ENCODE results near the gene CMTM8.
"Not testable (repeated sequence)": the region's sequence is repeated elsewhere in the genome, so short reads cannot be mapped to it uniquely, and the experiment has no call there.

Gene CMTM8

DNA sequence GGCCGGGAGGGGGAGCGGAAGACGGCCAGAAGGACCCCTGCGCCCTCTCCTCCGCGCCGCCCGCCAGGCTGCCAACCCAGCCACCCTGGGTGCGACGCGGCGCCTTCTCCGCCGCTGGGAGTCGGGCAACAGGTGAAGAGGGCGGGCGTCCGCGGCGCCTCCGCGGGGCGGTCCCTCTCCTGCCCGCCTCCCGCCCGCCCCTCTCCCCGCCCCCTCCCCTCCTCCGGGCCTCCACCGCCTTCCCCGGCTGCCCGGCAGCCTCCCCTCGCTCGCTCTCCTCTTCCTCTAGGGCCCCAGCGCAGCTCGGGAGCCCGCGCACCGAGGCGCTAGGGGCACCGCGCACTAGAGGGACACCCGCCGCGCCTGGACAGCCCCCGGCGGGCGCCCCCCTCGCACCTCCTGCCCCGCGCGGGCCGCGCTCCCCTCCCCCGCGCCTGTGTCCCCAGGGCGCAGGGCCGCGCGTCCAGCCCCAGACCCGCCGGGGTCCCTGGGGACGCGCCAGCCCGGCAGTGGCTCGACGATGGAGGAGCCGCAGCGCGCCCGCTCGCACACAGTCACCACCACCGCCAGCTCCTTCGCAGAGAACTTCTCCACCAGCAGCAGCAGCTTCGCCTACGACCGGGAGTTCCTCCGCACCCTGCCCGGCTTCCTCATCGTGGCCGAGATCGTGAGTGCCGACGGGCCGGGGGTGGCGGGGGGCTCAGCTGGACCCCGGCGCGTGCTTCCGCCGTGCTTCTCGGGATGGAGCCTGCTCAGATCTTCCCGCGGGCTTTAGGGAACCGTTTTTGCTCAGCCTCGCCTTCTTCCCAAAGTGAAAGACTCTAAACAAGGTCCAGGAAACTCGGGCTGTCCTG, at the start of gene CMTM8:
CMTM8 (plus strand) TSS at position 228 of the 854 bp plus-strand sequence; CDS start at position 521, 293 bp downstream.
- DNase-seq: peak in 6 of 51 donors; percentile 2 to 43 (median 7)

GRCh38 chr3:32189693-32190092, 48.8 kb upstream of the CMTM8 start:
- no peak for DNase-seq

DNA sequence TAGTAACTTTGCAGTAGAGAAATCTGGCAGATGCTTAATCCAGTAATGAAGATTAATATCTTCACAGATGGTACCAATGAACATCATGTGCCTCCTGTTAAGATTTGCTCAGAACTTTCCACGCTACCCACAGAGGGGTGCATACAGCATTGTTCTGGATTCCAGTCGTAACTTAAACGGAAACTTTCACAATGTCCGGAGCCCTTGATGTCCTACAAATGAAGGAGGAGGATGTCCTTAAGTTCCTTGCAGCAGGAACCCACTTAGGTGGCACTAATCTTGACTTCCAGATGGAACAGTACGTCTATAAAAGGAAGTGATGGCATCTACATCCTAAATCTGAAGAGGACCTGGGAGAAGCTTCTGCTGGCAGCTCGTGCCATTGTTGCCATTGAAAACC, 47.9 kb upstream of the CMTM8 start:
- not testable (repeated sequence) for DNase-seq

DNA sequence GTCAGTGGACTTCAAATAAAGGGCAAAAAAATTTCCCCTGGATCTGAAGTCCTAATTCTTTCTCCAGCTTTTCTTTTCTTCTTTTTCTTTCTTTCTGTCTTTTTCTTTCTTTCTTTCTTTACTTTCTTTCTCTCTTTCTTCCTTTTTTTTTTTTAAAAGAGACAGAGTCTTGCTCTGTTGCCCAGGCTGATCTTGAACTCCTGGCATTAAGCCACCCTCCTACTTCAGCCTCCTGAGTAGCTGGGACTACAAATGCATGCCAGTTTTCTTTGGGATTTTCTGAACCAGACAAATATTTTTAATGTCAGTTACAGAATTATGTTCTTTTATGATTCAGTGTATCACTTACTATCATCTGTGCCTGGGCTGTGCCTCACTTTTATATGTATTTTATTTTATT, 45.4 kb upstream of the CMTM8 start:
- no peak for DNase-seq

- DNase-seq: no peak
These were observed 43.8 kb upstream of the CMTM8 start for GRCh38 chr3:32194653-32195052.

DNA sequence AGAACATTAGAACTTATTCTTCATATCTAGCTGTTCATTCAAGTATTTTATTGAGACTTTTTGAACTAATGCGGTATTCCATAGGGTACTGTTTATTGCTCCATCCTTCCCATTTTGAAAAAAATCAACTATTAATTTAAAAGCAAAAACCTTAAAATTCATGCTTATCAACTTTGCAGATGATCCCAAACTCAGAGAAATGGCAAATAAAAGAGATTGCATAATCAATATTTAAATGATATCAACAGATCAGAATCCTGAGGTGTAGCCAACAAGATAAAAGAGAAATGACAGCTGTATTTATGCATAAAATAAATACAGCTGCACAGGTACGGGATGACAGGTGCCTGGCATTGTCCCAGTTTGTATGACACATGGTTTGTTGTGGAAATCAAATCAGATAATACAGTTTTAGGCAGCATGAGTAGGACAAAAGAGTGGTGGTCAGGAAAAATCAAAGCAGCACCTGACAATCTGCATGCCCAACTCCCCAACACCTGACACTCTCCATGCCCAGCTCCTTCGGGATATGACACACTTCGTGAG, 42.4 kb upstream of the CMTM8 start:
- no peak for DNase-seq

- no peak for DNase-seq
These were observed 40.5 kb upstream of the CMTM8 start for GRCh38 chr3:32197991-32198390.

DNA sequence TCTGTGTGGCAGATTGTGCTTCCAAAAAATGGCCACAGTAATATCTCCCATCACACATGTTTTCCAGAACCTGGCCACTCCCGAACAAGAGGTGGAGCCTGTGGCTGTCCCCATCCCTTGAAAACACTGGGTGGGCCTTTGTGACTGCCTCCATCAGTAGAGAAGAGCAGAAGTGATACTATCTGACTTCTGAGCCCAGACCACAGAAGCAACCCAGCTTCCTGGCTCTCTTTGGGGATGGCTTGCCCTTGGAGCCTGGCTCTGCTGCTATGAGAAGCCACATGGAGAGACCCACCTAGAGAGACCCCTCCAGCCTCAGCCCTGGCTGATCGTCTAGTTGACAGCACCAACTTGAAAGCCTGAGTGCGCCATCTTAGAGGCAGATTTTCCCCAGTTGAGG, 39.8 kb upstream of the CMTM8 start:
- DNase-seq: no peak

DNA sequence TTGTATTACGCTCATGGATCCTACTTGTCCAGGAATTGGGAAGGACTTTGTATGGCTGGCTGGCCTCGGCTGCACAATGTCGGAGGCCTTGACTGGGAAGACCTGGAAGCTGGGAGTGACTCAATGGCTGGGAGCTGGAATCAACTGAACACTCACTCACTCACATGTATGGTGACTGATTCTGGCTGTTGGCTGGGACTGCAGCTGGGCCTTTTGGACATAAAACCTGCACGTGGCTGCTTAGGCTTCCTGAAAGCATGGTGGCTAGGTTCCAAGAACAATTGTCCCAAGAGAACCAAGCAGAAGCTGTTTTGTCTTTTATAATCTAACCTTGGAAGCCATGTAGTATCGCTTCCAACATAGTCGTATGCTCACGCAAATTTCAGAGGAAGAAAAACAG, 38.0 kb upstream of the CMTM8 start:
- DNase-seq: no peak

DNA sequence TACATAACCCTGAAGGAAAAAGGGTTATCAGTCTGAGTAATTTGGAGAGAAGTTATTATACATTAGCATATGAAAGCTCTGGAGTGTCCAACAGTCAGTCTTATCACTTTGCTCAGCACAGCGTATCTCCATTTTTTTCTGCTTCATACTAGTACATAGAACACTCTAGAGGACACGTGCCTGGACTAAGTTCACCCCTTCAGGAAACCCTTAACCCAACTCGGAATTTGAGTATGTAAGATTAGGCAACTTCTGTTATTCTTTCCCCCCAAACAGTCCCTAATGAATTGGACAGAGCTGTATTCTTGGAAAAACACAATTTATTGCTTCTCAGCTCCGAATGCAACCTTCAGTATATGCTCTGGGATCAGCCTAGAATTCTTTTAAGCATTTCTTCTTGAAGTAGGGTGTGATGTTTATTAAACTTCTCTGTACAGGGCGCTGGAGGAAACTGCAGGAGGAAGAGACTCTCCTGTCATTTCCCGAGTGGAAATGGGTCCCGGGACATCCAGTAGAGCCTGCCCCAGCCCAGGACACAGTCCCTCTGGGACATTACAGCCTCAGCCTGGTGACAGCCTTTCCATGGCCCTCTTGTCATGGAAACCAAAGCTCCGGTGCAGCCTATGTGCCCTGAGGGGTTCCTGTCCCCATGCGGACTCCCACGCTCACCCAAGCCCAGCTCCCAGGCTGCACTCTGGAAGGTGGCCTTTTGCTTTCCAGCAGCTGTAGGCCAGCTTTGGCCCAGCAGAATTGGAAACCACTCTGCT, 37.3 kb upstream of the CMTM8 start:
- DNase-seq: no peak

GRCh38 chr3:32202496-32202895, 36.0 kb upstream of the CMTM8 start:
- DNase-seq: no peak

DNA sequence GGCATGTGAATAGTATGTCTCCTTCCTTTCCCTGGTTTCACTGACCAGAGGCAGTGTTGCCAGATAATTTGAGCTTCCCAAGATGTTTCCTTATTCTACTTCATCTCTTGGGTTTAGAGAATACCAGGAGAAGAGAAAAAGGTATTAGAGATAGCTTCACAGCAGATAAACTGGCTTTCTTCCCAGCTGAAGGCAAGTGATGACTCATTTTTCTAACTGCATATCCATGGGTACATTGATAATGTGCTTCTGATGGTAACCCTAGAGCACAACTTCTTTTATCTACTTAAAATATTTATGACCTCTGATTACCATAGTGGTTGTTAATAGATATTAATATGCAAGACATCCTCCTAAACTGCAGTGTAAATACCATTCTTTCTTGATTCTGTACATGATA, 34.6 kb upstream of the CMTM8 start:
- no peak for DNase-seq

GRCh38 chr3:32208447-32208846, 30.0 kb upstream of the CMTM8 start:
- DNase-seq: no peak

DNA sequence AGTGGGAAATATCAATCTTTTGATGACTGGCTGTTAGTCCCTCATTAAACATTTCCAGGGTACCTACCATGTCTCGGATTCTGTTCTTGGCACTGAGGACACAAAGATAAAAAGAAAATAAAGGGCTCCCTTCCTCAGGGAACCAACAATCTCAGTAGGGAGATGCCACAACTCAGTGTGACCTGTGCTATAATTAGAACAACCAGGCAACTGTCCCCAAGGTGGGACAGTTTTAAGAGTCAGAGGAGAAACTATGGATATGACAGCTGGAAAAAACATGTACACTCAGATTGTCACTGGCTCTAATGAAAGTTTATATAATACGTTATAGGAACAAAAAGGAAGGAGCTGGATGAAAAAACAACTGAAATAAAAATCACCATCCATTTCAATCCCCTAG, 23.3 kb upstream of the CMTM8 start:
- DNase-seq: no peak

DNA sequence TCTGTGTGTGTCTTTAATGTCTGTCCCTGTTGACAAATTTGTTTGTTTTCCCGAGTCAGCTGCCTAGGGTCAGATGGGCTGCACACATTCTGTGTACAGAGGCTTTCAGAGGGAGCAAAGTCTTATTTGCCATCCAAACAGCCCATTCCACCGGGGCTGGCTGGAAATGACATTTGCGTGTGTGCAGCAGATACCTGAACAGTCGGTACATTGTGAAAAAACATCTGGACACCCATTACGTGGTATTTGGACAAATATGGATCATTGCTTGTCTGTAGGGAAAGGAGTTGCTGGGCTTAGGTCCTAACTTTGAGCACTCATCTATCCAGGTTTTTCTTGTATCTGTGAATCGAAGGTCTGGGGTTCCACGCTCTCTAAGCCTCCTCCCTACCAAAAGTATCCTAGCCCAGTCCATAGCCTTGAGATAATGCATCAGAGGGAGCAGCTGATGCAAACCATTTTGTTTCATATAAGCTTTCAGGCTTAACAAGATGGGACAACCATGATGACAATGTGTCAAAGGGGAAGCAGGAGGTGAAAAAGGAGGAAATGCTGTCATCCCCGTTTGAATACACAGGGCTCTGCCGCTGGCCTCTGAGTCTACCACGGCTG, 22.2 kb upstream of the CMTM8 start:
- DNase-seq: no peak

DNA sequence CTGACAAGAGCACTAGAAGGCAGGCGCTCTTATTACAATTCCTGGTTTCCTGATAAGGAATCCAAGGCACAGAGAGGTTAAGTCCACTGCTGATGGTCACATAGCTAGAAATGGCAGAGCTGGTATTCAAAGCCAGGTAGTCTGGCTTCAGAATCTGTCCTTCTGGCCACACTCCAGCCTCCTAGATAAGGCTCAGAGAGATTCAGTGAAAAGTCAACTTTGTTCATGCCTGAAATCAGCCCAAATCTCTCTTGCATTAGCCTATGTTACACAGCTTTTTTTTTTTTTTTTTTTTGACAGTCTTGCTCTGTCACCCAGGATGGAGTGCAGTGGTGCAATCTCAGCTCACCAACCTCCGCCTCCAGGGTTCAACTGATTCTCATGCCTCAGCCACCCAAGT, 21.1 kb upstream of the CMTM8 start:
- DNase-seq: no peak

DNA sequence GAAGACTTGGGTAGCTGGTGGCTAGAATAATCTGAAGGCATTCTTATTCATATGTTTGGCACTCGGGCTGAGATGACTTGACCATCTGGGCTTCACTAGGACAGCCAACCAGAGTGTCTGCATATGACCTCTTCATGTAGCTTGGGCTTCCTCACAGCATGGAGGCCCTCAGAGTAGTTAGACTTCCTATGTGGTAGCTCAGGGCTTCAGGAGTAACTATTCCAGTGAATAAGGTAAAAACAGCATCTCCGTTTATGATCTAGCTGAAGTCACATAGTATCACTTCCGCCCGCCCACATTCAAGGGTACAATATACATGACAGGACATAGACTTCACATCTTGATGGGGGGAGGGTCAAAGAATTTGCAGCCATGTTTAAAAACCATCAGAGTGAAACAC, 18.9 kb upstream of the CMTM8 start:
- no peak for DNase-seq

DNA sequence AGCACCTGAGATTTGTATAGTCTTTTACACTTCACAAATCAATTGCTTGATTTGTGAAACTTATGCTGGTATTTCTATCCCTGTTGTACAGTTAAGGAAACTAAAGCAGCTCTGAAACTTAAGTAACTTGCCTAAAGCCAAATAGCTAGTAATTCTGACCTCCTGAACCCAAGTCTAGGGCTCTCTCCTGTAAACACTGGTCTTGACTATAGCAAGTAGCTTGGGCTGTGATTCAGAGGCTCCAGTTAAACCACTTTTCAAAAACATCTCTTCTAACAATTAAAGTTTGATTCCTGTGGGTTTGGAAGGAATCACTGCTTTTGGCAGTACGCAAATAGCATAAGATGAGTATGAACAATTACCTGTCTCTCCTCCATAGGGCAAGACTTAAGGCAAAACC, 18.5 kb upstream of the CMTM8 start:
- DNase-seq: no peak

DNA sequence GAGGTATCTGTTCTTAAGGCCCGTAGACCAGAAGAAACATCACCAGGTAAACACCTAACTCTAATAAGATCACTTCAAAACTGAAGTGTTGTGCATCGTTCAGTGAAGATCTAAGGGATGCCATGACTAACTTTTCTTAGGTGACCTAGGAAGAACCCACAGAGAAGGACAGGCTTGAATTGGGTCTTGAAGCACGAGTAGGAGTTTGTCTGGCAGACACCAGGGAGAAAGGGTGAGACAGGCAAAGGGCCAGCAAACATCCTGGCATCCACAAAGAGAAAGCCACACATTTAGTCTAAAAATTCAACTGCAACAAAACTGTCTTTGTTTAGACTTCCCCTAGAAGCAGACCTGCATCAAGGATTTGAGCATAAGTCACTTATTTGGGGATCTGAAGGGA, 15.5 kb upstream of the CMTM8 start:
- DNase-seq: no peak

GRCh38 chr3:32224016-32224516, 14.4 kb upstream of the CMTM8 start:
- no peak for DNase-seq

GRCh38 chr3:32226875-32227500, 11.5 kb upstream of the CMTM8 start:
- DNase-seq: peak in 1 of 51 donors; percentile 22
